ENCODE measurements around the gene CENPQ.

GRCh38 chr6:49423817-49424216, 39.4 kb upstream of the CENPQ start:
- TF ChIP-seq, protein P1, sequence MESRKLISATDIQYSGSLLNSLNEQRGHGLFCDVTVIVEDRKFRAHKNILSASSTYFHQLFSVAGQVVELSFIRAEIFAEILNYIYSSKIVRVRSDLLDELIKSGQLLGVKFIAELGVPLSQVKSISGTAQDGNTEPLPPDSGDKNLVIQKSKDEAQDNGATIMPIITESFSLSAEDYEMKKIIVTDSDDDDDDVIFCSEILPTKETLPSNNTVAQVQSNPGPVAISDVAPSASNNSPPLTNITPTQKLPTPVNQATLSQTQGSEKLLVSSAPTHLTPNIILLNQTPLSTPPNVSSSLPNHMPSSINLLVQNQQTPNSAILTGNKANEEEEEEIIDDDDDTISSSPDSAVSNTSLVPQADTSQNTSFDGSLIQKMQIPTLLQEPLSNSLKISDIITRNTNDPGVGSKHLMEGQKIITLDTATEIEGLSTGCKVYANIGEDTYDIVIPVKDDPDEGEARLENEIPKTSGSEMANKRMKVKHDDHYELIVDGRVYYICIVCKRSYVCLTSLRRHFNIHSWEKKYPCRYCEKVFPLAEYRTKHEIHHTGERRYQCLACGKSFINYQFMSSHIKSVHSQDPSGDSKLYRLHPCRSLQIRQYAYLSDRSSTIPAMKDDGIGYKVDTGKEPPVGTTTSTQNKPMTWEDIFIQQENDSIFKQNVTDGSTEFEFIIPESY (IDR thresholded peaks at IDR 0.05): no peak
- TF ChIP-seq, protein P2, sequence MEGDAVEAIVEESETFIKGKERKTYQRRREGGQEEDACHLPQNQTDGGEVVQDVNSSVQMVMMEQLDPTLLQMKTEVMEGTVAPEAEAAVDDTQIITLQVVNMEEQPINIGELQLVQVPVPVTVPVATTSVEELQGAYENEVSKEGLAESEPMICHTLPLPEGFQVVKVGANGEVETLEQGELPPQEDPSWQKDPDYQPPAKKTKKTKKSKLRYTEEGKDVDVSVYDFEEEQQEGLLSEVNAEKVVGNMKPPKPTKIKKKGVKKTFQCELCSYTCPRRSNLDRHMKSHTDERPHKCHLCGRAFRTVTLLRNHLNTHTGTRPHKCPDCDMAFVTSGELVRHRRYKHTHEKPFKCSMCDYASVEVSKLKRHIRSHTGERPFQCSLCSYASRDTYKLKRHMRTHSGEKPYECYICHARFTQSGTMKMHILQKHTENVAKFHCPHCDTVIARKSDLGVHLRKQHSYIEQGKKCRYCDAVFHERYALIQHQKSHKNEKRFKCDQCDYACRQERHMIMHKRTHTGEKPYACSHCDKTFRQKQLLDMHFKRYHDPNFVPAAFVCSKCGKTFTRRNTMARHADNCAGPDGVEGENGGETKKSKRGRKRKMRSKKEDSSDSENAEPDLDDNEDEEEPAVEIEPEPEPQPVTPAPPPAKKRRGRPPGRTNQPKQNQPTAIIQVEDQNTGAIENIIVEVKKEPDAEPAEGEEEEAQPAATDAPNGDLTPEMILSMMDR (IDR thresholded peaks at IDR 0.05; ENCODE audit: low read depth, low read length, missing input control): no peak
- TF ChIP-seq, protein P3, sequence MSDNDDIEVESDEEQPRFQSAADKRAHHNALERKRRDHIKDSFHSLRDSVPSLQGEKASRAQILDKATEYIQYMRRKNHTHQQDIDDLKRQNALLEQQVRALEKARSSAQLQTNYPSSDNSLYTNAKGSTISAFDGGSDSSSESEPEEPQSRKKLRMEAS (IDR thresholded peaks at IDR 0.05): no peak
- TF ChIP-seq TAF1 (conservative IDR thresholded peaks at IDR 0.05) (no peak), FOXA1 (IDR thresholded peaks at IDR 0.05) (no peak), JUND (IDR thresholded peaks at IDR 0.05) (no peak), REST (IDR thresholded peaks at IDR 0.05) (no peak), SP1 (IDR thresholded peaks at IDR 0.05) (no peak), YY1 (IDR thresholded peaks at IDR 0.05) (no peak)

Measured in liver (tissue), 3 donors.